Peyer's patch (tissue), 4 donors: Measurements from ENCODE around the gene MLXIPL. TPM values are rescaled to one million over a fixed set of nuclear protein-coding genes. Genes with fewer than 3 reads are reported as not detected.
"Not testable (repeated sequence)": the region's sequence is repeated elsewhere in the genome, so short reads cannot be mapped to it uniquely, and the experiment has no call there.

Experiments
- DNase-seq, 3 donors: peaks; one replicate each; pipeline ENCODE4 v3.0.0-alpha.2; 2017 to 2019
- H3K27ac ChIP-seq, 4 donors: fragments of 200-600 bp; sonication (generic); one replicate each; pipeline ENCODE4 v1.5.1; 2016 to 2019
- H3K27me3 ChIP-seq, 2 donors: fragments of 200-600 bp; sonication (generic); one replicate each; pipeline ENCODE4 v1.5.1; 2019
- H3K36me3 ChIP-seq, 3 donors: fragments of 200-600 bp; sonication (generic); one replicate each; pipeline ENCODE4 v1.5.1; 2016 to 2019
- H3K4me1 ChIP-seq, 4 donors: fragments of 200-600 bp; sonication (generic); one replicate each; pipeline ENCODE4 v1.5.1; 2016 to 2019
- H3K4me3 ChIP-seq, 4 donors: fragments of 200-600 bp; sonication (generic); 1 replicate in 3 of 4; 2 replicates in 1 of 4; pipeline ENCODE4 v1.5.1; 2016 to 2019; ENCODE audit warnings: mild to moderate bottlenecking in 1 of 4
- H3K9me3 ChIP-seq, 4 donors: fragments of 200-600 bp; sonication (generic); one replicate each; pipeline ENCODE4 v1.5.1; 2016 to 2019; ENCODE audit warnings: mild to moderate bottlenecking in 1 of 4
- POLR2A ChIP-seq, 2 donors: fragments of 450-650 bp; IDR thresholded peaks; one replicate each; pipeline ENCODE4 v1.5.1; 2017; ENCODE audit warnings: antibody characterized with exemption in 2 of 2, mild to moderate bottlenecking in 2 of 2, moderate library complexity in 2 of 2
- total RNA-seq, 4 donors: library from RNA; depleted of rRNA; stranded (reverse); fragments of >200 nt; gene quantifications; one replicate each; pipeline ENCODE4 v1.1.0, GENCODE V29; 2016
- TF ChIP-seq, protein P1 (sequence below), 6 experiments: fragments of 450-650 bp in 4 of 6; fragments of 200-600 bp in 2 of 6; sonication (generic) in 1 of 6; IDR thresholded peaks; one replicate each; pipeline ENCODE4 v1.5.1; 2017 to 2019; ENCODE audit warnings: antibody characterized with exemption in 6 of 6, mild to moderate bottlenecking in 3 of 6, moderate library complexity in 1 of 6

MLXIPL gene
- total RNA-seq, 4 donors from 2014 or later = 114 to 465 (median 293) TPM

DNA sequence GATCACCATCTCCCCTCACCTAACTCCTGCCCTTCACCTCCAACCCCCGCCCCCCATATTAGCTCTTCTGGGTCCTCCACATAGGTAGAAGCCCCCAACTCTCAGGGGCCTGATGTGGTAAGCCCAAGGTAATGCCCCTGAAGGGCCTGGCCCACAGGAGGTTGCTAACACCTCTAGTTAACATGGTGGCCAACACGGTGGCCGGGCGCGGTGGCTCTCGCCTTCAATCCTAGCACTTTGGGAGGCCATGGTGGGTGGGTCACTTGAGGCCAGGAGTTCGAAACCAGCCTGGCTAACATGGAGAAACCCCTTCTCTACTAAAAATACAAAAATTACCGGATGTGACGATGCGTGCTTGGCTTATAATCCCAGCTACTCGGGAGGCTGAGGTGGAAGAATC lies 954 bp upstream of the MLXIPL start:
- TF ChIP-seq POLR2A (IDR thresholded peaks at IDR 0.05) = no peak
- TF ChIP-seq, protein P1, sequence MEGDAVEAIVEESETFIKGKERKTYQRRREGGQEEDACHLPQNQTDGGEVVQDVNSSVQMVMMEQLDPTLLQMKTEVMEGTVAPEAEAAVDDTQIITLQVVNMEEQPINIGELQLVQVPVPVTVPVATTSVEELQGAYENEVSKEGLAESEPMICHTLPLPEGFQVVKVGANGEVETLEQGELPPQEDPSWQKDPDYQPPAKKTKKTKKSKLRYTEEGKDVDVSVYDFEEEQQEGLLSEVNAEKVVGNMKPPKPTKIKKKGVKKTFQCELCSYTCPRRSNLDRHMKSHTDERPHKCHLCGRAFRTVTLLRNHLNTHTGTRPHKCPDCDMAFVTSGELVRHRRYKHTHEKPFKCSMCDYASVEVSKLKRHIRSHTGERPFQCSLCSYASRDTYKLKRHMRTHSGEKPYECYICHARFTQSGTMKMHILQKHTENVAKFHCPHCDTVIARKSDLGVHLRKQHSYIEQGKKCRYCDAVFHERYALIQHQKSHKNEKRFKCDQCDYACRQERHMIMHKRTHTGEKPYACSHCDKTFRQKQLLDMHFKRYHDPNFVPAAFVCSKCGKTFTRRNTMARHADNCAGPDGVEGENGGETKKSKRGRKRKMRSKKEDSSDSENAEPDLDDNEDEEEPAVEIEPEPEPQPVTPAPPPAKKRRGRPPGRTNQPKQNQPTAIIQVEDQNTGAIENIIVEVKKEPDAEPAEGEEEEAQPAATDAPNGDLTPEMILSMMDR (IDR thresholded peaks at IDR 0.05) = no peak
- DNase-seq = no peak

GRCh38 chr7:73624669-73625001 lies 313 bp upstream of the MLXIPL start:
- no peak for TF ChIP-seq POLR2A (IDR thresholded peaks at IDR 0.05)
- TF ChIP-seq, protein P1 (IDR thresholded peaks at IDR 0.05) = no peak
- Histone ChIP-seq H3K36me3 (no peaks in the 10 kb centered on the region), H3K27me3 (no peaks in the 10 kb centered on the region), H3K9me3 (no peaks in the 10 kb centered on the region), H3K4me3 (peak overlapping the region in 2 of 4 donors; percentile 84 to 88), H3K4me1 (peaks cover 0 to 16% (median 6%) of the 10 kb centered on the region in 4 donors), H3K27ac (peak overlapping the region in 1 of 4 donors; percentile 86)
- DNase-seq = no peak

More for the DNA sequence above, 954 bp upstream of the MLXIPL start:
- H3K4me1 ChIP-seq = peaks cover 0 to 16% (median 6%) of the 10 kb centered on the region in 4 donors
- H3K4me3 ChIP-seq = no peak overlapping the region
- no peaks in the 10 kb centered on the region for H3K36me3 ChIP-seq
- H3K9me3 ChIP-seq = no peaks in the 10 kb centered on the region
- no peaks in the 10 kb centered on the region for H3K27me3 ChIP-seq
- H3K27ac ChIP-seq = no peak overlapping the region

- Histone ChIP-seq H3K9me3 (no peaks in the 10 kb centered on the region), H3K4me1 (peaks cover 0 to 16% (median 6%) of the 10 kb centered on the region in 4 donors), H3K27me3 (no peaks in the 10 kb centered on the region), H3K36me3 (no peaks in the 10 kb centered on the region), H3K4me3 (peak overlapping the region; percentile 6 to 88 (median 67)), H3K27ac (peak overlapping the region in 3 of 4 donors; percentile 72 to 86 (median 81))
- peak in 2 of 3 donors; percentile 72 to 85 for DNase-seq
- TF ChIP-seq, protein P1 (IDR thresholded peaks at IDR 0.05) = no peak
- peak; percentile 15 to 57 for TF ChIP-seq POLR2A (IDR thresholded peaks at IDR 0.05)
These were observed 1.2 kb downstream of the MLXIPL start for GRCh38 chr7:73622909-73623797.

DNA sequence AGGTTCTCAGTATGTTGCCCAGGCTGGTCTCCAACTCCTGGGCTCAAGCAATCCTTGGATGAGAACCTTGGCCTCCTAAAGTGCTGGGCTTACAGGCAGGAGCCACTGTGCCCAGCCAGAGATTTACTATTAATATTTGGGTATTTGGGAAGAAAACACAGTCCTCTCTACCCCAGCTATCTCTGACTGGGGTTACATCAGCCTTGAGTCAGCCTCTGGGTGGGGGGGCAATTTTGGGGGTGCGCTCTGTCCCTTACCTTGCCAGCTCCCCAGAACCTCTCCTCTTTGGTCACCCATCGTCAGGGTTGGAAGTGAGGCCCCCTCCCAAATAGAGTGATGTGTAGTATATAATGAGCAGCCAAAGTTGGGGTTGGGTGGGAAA lies 1.8 kb downstream of the MLXIPL start:
- Histone ChIP-seq H3K36me3 (no peaks in the 10 kb centered on the region), H3K4me1 (peaks cover 0 to 16% (median 6%) of the 10 kb centered on the region in 4 donors), H3K27ac (peak overlapping the region in 3 of 4 donors; percentile 72 to 86 (median 81)), H3K4me3 (peak overlapping the region in 3 of 4 donors; percentile 50 to 88 (median 84)), H3K27me3 (no peaks in the 10 kb centered on the region), H3K9me3 (no peaks in the 10 kb centered on the region)
- TF ChIP-seq, protein P1 (IDR thresholded peaks at IDR 0.05) = no peak
- no peak for TF ChIP-seq POLR2A (IDR thresholded peaks at IDR 0.05)
- DNase-seq = no peak

DNA sequence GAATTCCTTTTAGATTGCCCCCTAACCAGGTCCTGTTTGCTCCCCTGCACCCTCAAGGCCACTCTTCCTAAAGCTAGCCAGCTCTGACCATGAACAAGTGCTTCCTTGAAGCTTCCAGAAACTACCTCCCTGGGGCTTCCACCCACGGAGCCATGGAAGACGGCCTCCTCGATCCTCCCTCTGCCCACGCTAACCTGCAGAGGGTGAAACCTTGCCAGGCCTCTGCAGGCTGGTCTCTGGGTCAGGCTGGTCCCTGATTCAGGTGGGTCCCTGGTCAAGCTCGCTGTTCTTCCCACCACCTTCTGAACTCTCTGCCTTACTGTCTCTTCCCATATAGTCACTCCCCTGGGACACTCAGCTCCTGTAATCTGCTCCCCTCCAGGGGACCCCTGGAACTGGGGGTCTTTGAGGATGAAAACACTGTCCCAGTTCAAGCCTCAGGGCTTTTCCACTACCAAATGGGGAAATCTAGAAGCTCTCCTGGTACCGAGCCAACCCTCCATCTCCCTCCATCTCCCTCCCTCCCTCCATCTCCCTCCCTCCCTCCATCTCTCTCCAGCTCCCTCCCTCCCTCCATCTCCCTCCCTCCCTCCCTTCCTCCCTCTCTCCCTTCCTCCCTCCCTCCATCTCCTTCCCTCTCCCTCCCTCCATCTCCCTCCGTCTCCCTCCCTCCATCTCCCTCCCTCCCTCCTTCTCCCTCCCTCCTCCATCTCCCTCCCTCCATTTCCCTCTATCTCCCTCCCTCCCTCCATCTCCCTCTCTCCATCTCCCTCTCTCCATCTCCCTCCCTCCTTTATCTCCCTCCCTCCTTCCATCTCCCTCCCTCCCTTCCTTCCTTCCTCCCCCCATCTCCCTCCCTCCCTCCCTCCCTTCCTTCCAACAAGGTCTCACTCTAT lies 2.9 kb downstream of the MLXIPL start:
- Histone ChIP-seq H3K4me3 (no peak overlapping the region), H3K9me3 (no peaks in the 10 kb centered on the region), H3K27me3 (no peaks in the 10 kb centered on the region), H3K4me1 (peaks cover 0 to 16% (median 6%) of the 10 kb centered on the region in 4 donors), H3K27ac (no peak overlapping the region), H3K36me3 (no peaks in the 10 kb centered on the region)
- no peak for TF ChIP-seq POLR2A (IDR thresholded peaks at IDR 0.05)
- TF ChIP-seq, protein P1 (IDR thresholded peaks at IDR 0.05) = no peak
- no peak for DNase-seq

- H3K4me3 ChIP-seq, H3K36me3 ChIP-seq, H3K27me3 ChIP-seq, H3K9me3 ChIP-seq, H3K27ac ChIP-seq, DNase-seq: not testable (repeated sequence)
- H3K4me1 ChIP-seq = peaks cover 0 to 16% (median 8%) of the 10 kb centered on the region in 4 donors
These were observed 4.9 kb downstream of the MLXIPL start for GRCh38 chr7:73619394-73619793.
